Ectodermal cell (in vitro differentiated cells): ENCODE results near the gene JPT1.

Experiments used
- H3K27ac ChIP-seq: 2 replicates; pipeline ENCODE4 v1.7.0; 2013; ENCODE audit warnings: mild to moderate bottlenecking, low read depth, low read length; ENCODE audit not compliant: insufficient read depth, poor library complexity, severe bottlenecking
- H3K27me3 ChIP-seq: 2 replicates; pipeline ENCODE4 v1.7.0; 2013; ENCODE audit warnings: mild to moderate bottlenecking, low read length; ENCODE audit not compliant: insufficient read depth, control insufficient read depth, poor library complexity, severe bottlenecking
- H3K36me3 ChIP-seq: one replicate; pipeline ENCODE4 v1.7.0; 2013; ENCODE audit warnings: low read length; ENCODE audit not compliant: control insufficient read depth, insufficient read depth
- H3K4me1 ChIP-seq: one replicate; pipeline ENCODE4 v1.7.0; 2013; ENCODE audit warnings: low read length; ENCODE audit not compliant: control insufficient read depth, insufficient read depth
- H3K4me3 ChIP-seq: 2 replicates; pipeline ENCODE4 v1.7.0; 2013; ENCODE audit warnings: low read depth, low read length, control low read depth; ENCODE audit not compliant: insufficient read depth
- H3K9me3 ChIP-seq: 2 replicates; pipeline ENCODE4 v1.7.0; 2013; ENCODE audit warnings: mild to moderate bottlenecking, low read length, moderate library complexity; ENCODE audit not compliant: control insufficient read depth
- WGBS, 2 experiments: methylation state at CpG; one replicate each; pipeline ENCODE4 v1.1.7; 2013; ENCODE audit warnings: missing lambda C conversion rate in 2 of 2; 5-methylcytosine and 5-hydroxymethylcytosine counted together

The JPT1 gene

GRCh38 chr17:75124041-75124818 lies 30.1 kb downstream of the JPT1 start:
- Histone ChIP-seq H3K4me1 (no peaks in the 10 kb centered on the region), H3K4me3 (no peak overlapping the region), H3K27me3 (no peaks in the 10 kb centered on the region), H3K27ac (no peak overlapping the region), H3K9me3 (no peaks in the 10 kb centered on the region), H3K36me3 (peaks cover 10% of the 10 kb centered on the region)
- WGBS, 2 experiments: 95 to 96% methylated on average over 19 of the region's 19 CpGs

- 94 to 96% methylated on average over 14 of the region's 14 CpGs for WGBS, 2 experiments
- Histone ChIP-seq H3K27ac (no peak overlapping the region), H3K4me3 (no peak overlapping the region), H3K4me1 (peaks cover 3% of the 10 kb centered on the region), H3K36me3 (no peaks in the 10 kb centered on the region), H3K27me3 (no peaks in the 10 kb centered on the region), H3K9me3 (no peaks in the 10 kb centered on the region)
Measured at GRCh38 chr17:75118307-75118706, 36.0 kb downstream of the JPT1 start.

GRCh38 chr17:75116737-75117136 lies 37.6 kb downstream of the JPT1 start:
- Histone ChIP-seq H3K27me3 (no peaks in the 10 kb centered on the region), H3K4me3 (no peak overlapping the region), H3K36me3 (no peaks in the 10 kb centered on the region), H3K9me3 (no peaks in the 10 kb centered on the region), H3K27ac (no peak overlapping the region), H3K4me1 (peaks cover 3% of the 10 kb centered on the region)
- WGBS, 2 experiments: 96 to 97% methylated on average over 9 of the region's 9 CpGs

- Histone ChIP-seq H3K9me3 (no peaks in the 10 kb centered on the region), H3K27me3 (no peaks in the 10 kb centered on the region), H3K36me3 (no peaks in the 10 kb centered on the region), H3K4me3 (no peak overlapping the region), H3K4me1 (peaks cover 3% of the 10 kb centered on the region), H3K27ac (no peak overlapping the region)
Measured at GRCh38 chr17:75115555-75115954, 38.8 kb downstream of the JPT1 start.

- Histone ChIP-seq H3K4me3 (no peak overlapping the region), H3K36me3 (no peaks in the 10 kb centered on the region), H3K9me3 (no peaks in the 10 kb centered on the region), H3K27ac (no peak overlapping the region), H3K27me3 (no peaks in the 10 kb centered on the region), H3K4me1 (peaks cover 3% of the 10 kb centered on the region)
- 90 to 92% methylated on average over 19 of the region's 19 CpGs for WGBS, 2 experiments
Measured at GRCh38 chr17:75114552-75115314, 39.6 kb downstream of the JPT1 start.

- no peaks in the 10 kb centered on the region for H3K9me3 ChIP-seq
- H3K4me3 ChIP-seq: no peak overlapping the region
- 47% methylated on average over 22 of the region's 22 CpGs for WGBS, 2 experiments
- H3K4me1 ChIP-seq: peaks cover 4% of the 10 kb centered on the region
- H3K36me3 ChIP-seq: no peaks in the 10 kb centered on the region
- no peak overlapping the region for H3K27ac ChIP-seq
- peaks cover 1% of the 10 kb centered on the region for H3K27me3 ChIP-seq
Measured at GRCh38 chr17:75113798-75114551, 40.3 kb downstream of the JPT1 start.

- peaks cover 10% of the 10 kb centered on the region for H3K27me3 ChIP-seq
- no peak overlapping the region for H3K4me3 ChIP-seq
- no peaks in the 10 kb centered on the region for H3K9me3 ChIP-seq
- peaks cover 9% of the 10 kb centered on the region for H3K4me1 ChIP-seq
- WGBS, 2 experiments: 95 to 96% methylated on average over 7 of the region's 7 CpGs
- no peak overlapping the region for H3K27ac ChIP-seq
- no peaks in the 10 kb centered on the region for H3K36me3 ChIP-seq
Measured at GRCh38 chr17:75111777-75112335, 42.5 kb downstream of the JPT1 start.

- Histone ChIP-seq H3K27ac (no peak overlapping the region), H3K9me3 (no peaks in the 10 kb centered on the region), H3K4me1 (peaks cover 9% of the 10 kb centered on the region), H3K36me3 (no peaks in the 10 kb centered on the region), H3K27me3 (peaks cover 10% of the 10 kb centered on the region), H3K4me3 (peak overlapping the region; percentile 72)
- WGBS, 2 experiments: 33% methylated on average over 40 of the region's 40 CpGs
Measured at GRCh38 chr17:75110234-75110937, 43.9 kb downstream of the JPT1 start.

GRCh38 chr17:75109407-75110233 lies 44.7 kb downstream of the JPT1 start, which contains the start of gene ARMC7:
Gene ARMC7, plus strand, starts transcription at chr17:75109969. Its CDS starts 320 bp downstream, at chr17:75110289.
- no peaks in the 10 kb centered on the region for H3K9me3 ChIP-seq
- no peaks in the 10 kb centered on the region for H3K36me3 ChIP-seq
- H3K27me3 ChIP-seq: peaks cover 10% of the 10 kb centered on the region
- 1% methylated on average over 68 of the region's 68 CpGs for WGBS, 2 experiments
- peaks cover 9% of the 10 kb centered on the region for H3K4me1 ChIP-seq
- peak within 1 kb of the TSS; percentile 72 for H3K4me3 ChIP-seq
- H3K27ac ChIP-seq: no peak within 1 kb of the TSS
